ENCODE measurements around the gene IRF9. TPM values are rescaled to one million over a fixed set of nuclear protein-coding genes. Genes with fewer than 3 reads are reported as not detected.
A peak's percentile ranks its signal among the peaks of the same experiment; 100 is the strongest.

The IRF9 gene
- total RNA-seq, 1 experiment from 2014 or later, result 27.6 TPM

DNA sequence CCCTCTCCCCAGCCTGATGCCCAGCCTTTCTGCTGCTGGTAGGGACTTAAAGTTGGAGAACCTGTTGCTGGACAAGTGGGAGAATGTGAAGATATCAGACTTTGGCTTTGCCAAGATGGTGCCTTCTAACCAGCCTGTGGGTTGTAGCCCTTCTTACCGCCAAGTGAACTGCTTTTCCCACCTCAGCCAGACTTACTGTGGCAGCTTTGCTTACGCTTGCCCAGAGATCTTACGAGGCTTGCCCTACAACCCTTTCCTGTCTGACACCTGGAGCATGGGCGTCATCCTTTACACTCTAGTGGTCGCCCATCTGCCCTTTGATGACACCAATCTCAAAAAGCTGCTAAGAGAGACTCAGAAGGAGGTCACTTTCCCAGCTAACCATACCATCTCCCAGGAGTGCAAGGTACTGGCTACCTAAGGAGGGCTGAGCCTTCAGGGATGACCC is 46.1 kb downstream of the IRF9 start:
- Histone ChIP-seq H3K9ac (ENCODE audit: extremely low read depth, insufficient read length, low read length) (no peak overlapping the region), H2BK20ac (ENCODE audit: low read depth, low read length, poor library complexity, severe bottlenecking) (no peak overlapping the region), H2AFZ (ENCODE audit: low read length) (no peak overlapping the region), H2BK15ac (ENCODE audit: low read depth, low read length) (no peak overlapping the region), H3K9me3 (ENCODE audit: control insufficient read depth, low read depth, low read length) (no peaks in the 10 kb centered on the region), H2BK120ac (ENCODE audit: low read depth, low read length, poor library complexity, severe bottlenecking) (no peak overlapping the region), H4K5ac (ENCODE audit: insufficient read length, low read depth, low read length) (no peak overlapping the region), H3K79me2 (ENCODE audit: insufficient read depth, low read length) (no peaks in the 10 kb centered on the region), H3K23me2 (ENCODE audit: insufficient read length, low read depth, low read length, poor library complexity, severe bottlenecking) (no peaks in the 10 kb centered on the region), H3K79me1 (ENCODE audit: insufficient read depth, low read depth, low read length, poor library complexity, severe bottlenecking) (no peaks in the 10 kb centered on the region), H2AK5ac (ENCODE audit: insufficient read length, low read length) (no peak overlapping the region), H3K14ac (ENCODE audit: insufficient read depth, low read length) (no peak overlapping the region), H3K23ac (ENCODE audit: insufficient read length, low read depth, low read length) (no peak overlapping the region), H3T11ph (ENCODE audit: low read length) (no peak overlapping the region), H4K91ac (ENCODE audit: insufficient read length, low read depth, low read length) (no peak overlapping the region), H3K4ac (ENCODE audit: low read depth, low read length) (no peak overlapping the region), H4K8ac (replicated peaks; ENCODE audit: insufficient read length, low read depth, low read length) (no peak overlapping the region), H3K4me2 (ENCODE audit: insufficient read depth, insufficient read length, low read length) (no peak overlapping the region), H2BK12ac (ENCODE audit: insufficient read length, low read depth, low read length) (no peak overlapping the region), H3K27me3 (ENCODE audit: insufficient read depth, low read length) (no peaks in the 10 kb centered on the region), H3K18ac (ENCODE audit: insufficient read length, low read depth, low read length) (no peak overlapping the region), H2BK5ac (ENCODE audit: insufficient read length, low read length) (no peak overlapping the region), H4K20me1 (ENCODE audit: control insufficient read depth, insufficient read depth, insufficient read length) (no peaks in the 10 kb centered on the region), H3K4me1 (ENCODE audit: insufficient read depth, low read length) (peaks cover 5% of the 10 kb centered on the region; the same call in 1 of the 2 replicates), H3K27ac (ENCODE audit: insufficient read length, low read depth, low read length) (no peak overlapping the region), H3K56ac (ENCODE audit: insufficient read length, low read depth, low read length) (no peak overlapping the region)
- Mint-ChIP-seq H3K9me3 (peaks cover 0 to 6% of the 10 kb centered on the region in 2 experiments), H3K27me3 (ENCODE audit: low read depth) (no peaks in the 10 kb centered on the region), H3K4me3 (no peak overlapping the region), H3K36me3 (ENCODE audit: insufficient read depth in 1 of 3, low read depth in 3 of 3) (peaks cover 45 to 80% (median 73%) of the 10 kb centered on the region in 3 experiments), H3K4me1 (peaks cover 19 to 22% of the 10 kb centered on the region in 2 experiments), H3K27ac (peak overlapping the region in 2 of 3 experiments; percentile 75 to 90; a peak in 2 of 7 replicates)
- no CpG with 5 or more reads among the region's 5 CpGs for WGBS (ENCODE audit: extremely low coverage, insufficient read length, low lambda C conversion rate)
- TF ChIP-seq, protein P1, sequence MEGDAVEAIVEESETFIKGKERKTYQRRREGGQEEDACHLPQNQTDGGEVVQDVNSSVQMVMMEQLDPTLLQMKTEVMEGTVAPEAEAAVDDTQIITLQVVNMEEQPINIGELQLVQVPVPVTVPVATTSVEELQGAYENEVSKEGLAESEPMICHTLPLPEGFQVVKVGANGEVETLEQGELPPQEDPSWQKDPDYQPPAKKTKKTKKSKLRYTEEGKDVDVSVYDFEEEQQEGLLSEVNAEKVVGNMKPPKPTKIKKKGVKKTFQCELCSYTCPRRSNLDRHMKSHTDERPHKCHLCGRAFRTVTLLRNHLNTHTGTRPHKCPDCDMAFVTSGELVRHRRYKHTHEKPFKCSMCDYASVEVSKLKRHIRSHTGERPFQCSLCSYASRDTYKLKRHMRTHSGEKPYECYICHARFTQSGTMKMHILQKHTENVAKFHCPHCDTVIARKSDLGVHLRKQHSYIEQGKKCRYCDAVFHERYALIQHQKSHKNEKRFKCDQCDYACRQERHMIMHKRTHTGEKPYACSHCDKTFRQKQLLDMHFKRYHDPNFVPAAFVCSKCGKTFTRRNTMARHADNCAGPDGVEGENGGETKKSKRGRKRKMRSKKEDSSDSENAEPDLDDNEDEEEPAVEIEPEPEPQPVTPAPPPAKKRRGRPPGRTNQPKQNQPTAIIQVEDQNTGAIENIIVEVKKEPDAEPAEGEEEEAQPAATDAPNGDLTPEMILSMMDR (conservative IDR thresholded peaks at IDR 0.05), result no peak
- DNase-seq, result no peak

Data from H9 (cell line).